Ureter (tissue), 1 donor: ENCODE measurements around the gene SMARCD2. TPM values are rescaled to one million over a fixed set of nuclear protein-coding genes. Genes with fewer than 3 reads are reported as not detected.

Experiments
- DNase-seq: peaks from one replicate; pipeline ENCODE4 v3.0.0-alpha.2; 2020; ENCODE audit warnings: low spot score
- total RNA-seq: library from RNA; stranded (reverse); gene quantifications from one replicate; pipeline ENCODE4 v1.2.4, GENCODE V29; 2023
- donor health status: DM: yes; HTN: yes; CAD: no.

SMARCD2 gene
- total RNA-seq, 1 donor from 2014 or later: 90.6 TPM

- DNase-seq: no peak
Observed at GRCh38 chr17:63850401-63850800, 7.9 kb upstream of the SMARCD2 start.

- DNase-seq: peak; percentile 93
Observed at GRCh38 chr17:63848834-63849689, 6.6 kb upstream of the SMARCD2 start.

- DNase-seq: no peak
Observed at GRCh38 chr17:63847525-63848249, 5.2 kb upstream of the SMARCD2 start.

- DNase-seq: no peak
Observed at GRCh38 chr17:63845509-63845908, 3.0 kb upstream of the SMARCD2 start.

- no peak for DNase-seq
Observed at GRCh38 chr17:63843910-63844677, 1.6 kb upstream of the SMARCD2 start.

GRCh38 chr17:63843387-63843888, 953 bp upstream of the SMARCD2 start:
- peak; percentile 64 for DNase-seq

GRCh38 chr17:63842173-63842539, 329 bp downstream of the SMARCD2 start:
- peak; percentile 55 for DNase-seq

GRCh38 chr17:63841350-63842172, 924 bp downstream of the SMARCD2 start:
- DNase-seq: peak; percentile 74

GRCh38 chr17:63840591-63841349, 1.7 kb downstream of the SMARCD2 start:
- no peak for DNase-seq

GRCh38 chr17:63838631-63839171, 3.8 kb downstream of the SMARCD2 start:
- DNase-seq: peak; percentile 97

- no peak for DNase-seq
Observed at GRCh38 chr17:63837962-63838600, 4.4 kb downstream of the SMARCD2 start.

GRCh38 chr17:63837480-63837879, 5.0 kb downstream of the SMARCD2 start:
- no peak for DNase-seq

GRCh38 chr17:63836811-63837210, 5.7 kb downstream of the SMARCD2 start:
- DNase-seq: no peak

- DNase-seq: no peak
Observed at GRCh38 chr17:63835167-63835720, 7.2 kb downstream of the SMARCD2 start.

GRCh38 chr17:63834431-63835166, 7.9 kb downstream of the SMARCD2 start:
- no peak for DNase-seq

GRCh38 chr17:63833741-63834373, 8.6 kb downstream of the SMARCD2 start:
- DNase-seq: no peak

GRCh38 chr17:63833026-63833740, 9.3 kb downstream of the SMARCD2 start:
- DNase-seq: no peak
